Activated gamma-delta T cell treated with Interleukin-2 at 50 U/mL for 16 hours (primary cell): ENCODE measurements around the gene OLFM2.
"Not testable (repeated sequence)": the region's sequence is repeated elsewhere in the genome, so short reads cannot be mapped to it uniquely, and the experiment has no call there.

ENCODE experiments used
- DNase-seq: peaks from one replicate; pipeline ENCODE4 v3.0.0-alpha.2; 2020

Gene OLFM2

GRCh38 chr19:9936326-9937000 lies at the start of gene OLFM2:
Gene OLFM2, minus strand, starts transcription at chr19:9936515. Its CDS starts 149 bp downstream, at chr19:9936366.
- no peak for DNase-seq

GRCh38 chr19:9981406-9982260 lies 45.3 kb upstream of the OLFM2 start:
- no peak for DNase-seq

DNA sequence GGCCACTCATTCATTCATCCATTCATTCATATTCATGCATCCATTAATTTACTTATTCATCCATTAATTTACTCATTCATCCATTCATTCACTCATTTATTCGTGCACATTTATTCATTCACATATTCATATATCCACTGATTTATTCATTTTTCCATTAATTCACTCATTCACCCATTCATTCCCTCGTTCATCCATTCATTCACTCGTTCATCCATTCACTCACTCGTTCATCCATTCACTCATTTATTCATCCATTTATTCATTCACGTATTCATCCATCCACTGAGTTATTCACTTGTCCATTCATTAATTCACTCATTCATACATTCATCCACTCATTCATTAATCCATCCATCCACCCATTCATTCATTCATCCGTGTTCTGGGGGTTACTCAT lies 35.8 kb upstream of the OLFM2 start:
- DNase-seq: no peak

DNA sequence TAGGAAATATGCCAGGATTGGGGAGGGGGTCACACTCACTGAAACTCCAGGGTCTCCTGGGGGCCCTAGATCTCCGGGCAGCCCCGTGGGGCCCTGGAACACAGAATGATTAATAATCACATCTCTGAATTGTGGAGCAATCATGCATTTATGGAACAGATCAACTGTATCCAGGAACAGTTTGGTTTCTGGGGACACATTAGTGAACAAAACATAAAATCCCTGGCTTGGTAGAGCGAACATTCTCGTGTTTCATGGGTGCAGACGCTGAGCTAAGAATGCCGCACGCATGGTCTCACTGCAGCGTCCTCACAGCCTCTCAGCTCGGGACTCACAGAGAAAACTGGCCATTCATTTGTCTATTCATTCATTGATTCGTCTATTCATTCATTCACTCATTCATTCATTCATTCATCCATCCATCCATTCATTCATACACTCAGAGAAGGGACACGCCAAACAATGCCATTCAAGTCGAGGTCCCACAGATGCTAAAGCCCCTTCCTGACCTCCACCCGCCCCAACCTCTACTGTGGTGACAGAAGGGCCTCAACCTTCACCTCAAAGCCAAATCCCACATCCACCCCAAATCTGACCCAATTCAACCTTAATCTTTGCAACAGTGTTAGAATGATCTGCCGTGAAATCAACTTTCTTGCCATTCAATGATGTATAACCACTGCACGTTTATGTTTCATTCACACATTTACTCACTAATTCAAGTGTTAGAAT lies 35.0 kb upstream of the OLFM2 start:
- DNase-seq: no peak

GRCh38 chr19:9970481-9970880 lies 34.2 kb upstream of the OLFM2 start:
- no peak for DNase-seq

GRCh38 chr19:9969688-9969975 lies 33.3 kb upstream of the OLFM2 start:
- DNase-seq: no peak

- DNase-seq: no peak
These were observed 32.7 kb upstream of the OLFM2 start for GRCh38 chr19:9968820-9969687.

DNA sequence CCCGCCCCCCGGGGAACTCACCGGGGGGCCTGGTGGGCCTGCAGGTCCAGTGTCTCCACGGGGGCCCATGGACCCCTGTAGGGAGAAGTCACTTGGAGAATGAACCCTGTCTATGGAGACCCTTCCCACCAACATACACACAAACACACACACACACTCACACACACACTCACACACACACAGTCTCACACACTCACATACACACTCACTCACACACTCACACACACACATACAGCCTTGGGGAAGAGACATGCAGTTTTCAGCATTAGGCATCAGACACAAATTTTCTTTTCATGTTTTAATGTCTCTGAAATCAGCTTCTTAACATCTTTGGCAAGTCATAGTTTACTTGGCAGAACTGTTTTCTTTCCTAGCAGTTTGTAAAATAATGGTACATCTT lies 31.0 kb upstream of the OLFM2 start:
- no peak for DNase-seq

DNA sequence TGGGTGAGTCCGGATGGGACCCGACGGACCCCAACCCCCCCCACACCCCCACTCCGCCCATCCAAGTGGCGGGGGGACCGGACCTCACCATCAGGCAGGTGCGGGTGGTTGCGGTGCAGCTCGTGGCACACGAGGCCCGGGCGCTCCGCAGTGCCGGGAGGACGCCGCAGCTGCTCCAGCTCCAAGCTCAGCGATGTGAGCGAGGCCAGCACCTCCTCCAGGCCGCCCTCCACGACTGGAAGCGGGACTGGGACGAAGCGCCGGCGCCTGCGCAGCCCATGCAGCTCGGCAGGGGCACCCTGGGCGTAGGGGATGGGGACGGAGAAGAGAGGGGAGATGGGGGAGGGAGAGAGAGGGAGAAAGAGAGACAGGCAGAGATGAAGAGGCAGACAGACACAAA lies 30.1 kb upstream of the OLFM2 start:
- DNase-seq: no peak

GRCh38 chr19:9966024-9966423 lies 29.7 kb upstream of the OLFM2 start:
- no peak for DNase-seq

DNA sequence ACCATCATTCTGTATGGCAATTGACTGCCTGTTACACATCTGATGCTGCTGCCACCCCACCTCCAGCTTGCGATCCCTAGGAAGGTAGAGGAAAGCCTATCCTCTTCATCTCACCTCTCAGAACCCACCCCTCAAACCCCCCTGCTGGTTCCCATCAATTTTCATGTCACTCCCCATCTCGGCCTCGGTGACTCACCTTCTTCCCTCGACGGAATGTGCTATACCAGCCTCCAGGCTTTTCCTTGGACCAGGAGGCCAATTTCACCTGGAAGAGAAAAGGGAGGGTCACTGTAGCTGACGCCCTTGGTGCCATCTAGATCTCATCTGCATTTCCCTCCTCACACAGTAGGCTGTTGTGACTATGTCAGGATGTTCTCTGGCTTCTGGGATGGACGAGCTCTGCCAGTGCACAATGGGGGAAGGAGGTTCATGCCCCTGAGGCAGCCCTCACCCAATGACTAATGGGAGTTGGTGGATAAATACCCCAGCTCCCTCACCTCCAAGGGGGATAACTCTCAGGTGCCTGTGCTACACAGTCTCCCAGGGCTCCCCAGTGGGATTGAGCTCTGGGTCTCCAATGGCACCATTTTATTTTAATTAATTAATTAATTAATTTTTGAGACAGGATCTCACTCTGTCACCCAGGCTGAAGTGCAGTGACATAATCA lies 26.4 kb upstream of the OLFM2 start:
- no peak for DNase-seq

- no peak for DNase-seq
These were observed 24.8 kb upstream of the OLFM2 start for GRCh38 chr19:9961103-9961502.

DNA sequence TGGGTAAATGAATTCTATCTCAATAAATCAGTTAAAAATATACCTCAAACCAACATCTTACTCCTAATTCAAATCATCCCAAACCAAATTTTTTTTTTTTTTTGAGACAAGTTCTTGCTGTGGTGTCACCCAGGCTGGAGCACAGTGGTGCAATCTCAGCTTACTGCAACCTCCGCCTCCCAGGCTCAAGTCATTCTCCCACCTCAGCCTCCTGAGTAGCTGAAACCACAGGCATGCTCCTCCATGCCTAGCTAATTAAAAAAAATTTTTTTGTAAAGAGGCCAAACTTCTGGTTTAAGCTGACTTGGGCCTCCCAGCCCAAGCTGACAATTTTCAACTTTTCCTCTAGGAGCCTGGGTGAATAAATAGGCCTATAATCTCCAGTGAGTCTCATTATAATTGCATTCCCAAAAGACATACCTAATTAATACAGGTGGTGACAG lies 22.1 kb upstream of the OLFM2 start:
- no peak for DNase-seq

DNA sequence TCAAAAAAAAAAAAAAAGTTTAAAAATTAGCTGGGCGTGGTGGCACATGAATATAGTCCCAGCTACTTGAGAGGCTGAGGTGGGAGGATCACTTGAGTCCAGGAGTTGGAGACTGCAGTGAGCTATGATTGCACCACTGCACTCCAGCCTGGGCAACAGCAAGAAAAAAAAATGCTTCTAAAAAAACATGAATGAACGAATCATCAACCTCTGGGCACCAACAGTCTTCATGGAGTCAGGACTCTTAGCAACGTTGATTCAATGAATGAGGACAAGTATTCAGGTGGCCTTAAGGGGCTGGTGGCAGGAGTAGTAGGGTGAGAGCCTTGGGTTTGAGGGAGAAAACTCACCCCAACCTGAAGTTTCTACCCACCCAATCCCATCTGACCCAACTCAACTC lies 20.6 kb upstream of the OLFM2 start:
- DNase-seq: no peak

DNA sequence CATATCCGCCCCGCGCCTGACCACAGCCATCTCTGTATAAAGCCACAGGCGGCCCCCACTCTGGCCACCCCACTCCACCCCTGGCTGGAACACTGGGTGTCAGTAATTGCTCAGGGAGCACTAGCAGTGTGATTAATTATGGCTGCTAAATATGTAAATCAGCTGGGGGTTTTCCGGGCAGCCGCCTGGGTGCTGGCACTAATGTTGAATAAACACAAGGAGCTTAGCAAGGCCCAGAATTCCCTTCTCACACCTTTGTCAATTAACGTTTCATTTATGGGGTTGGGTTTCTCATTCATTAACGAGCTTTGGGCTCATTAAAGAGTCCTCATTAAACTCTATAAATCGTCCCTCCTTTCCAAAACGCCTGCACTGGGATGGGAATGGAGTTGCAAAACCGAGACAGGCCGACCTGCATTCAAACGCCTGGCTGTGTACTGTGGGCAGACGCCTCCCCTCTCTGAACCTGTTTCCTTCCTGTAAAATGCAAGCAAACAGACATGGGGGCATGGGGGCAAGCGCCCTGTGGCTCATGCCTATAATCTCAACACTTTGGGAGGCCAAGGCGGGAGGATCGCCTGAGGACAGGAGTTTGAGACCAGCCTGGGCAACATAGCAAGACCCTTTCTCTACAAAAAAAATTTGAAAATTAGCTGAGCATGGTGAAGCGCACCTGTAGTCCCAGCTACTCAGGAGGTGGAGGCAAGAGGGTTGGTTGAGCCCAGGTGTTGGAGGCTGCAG lies 17.7 kb upstream of the OLFM2 start:
- no peak for DNase-seq

- DNase-seq: no peak
These were observed 16.0 kb upstream of the OLFM2 start for GRCh38 chr19:9952276-9952675.

DNA sequence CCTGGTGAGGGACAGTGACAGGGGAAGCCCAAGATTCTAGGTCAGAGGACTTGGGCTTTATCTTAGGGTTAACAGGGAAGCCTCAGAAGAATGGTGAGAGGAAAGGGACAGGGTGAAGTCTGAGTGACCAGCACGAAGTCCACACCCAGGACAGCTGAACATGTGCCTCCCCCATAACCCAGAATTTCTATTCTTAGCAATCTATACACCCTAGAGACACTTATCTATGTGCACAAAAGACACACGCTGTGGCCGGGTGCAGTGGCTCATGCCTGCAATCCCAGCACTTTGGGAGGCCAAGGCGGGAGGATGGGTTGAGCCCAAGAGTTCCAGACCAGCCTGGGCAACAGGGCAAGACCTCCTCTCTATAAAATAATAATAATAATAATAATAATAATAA lies 11.1 kb upstream of the OLFM2 start:
- no peak for DNase-seq

- DNase-seq: not testable (repeated sequence)
These were observed 10.3 kb upstream of the OLFM2 start for GRCh38 chr19:9946528-9947125.

GRCh38 chr19:9945319-9945966 lies 9.1 kb upstream of the OLFM2 start:
- DNase-seq: no peak

DNA sequence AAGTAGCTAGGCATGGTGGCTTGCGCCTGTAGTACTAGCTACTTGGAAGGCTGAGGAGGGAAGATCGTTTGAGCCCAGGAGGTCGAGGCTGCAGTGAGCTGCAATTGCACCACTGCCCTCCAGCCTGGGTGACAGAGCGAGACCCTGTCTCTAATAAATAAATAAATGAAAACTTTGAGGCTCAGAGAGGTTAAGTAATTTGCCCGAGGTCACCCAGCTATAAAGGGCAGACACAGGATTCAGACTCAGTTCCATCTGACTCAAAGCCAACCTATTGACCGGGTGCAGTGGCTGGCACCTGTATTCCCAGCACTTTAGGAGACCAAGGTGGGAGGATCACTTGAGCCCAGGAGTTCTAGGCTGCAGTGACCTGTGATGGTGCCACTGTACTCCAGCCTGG lies 7.4 kb upstream of the OLFM2 start:
- DNase-seq: no peak

DNA sequence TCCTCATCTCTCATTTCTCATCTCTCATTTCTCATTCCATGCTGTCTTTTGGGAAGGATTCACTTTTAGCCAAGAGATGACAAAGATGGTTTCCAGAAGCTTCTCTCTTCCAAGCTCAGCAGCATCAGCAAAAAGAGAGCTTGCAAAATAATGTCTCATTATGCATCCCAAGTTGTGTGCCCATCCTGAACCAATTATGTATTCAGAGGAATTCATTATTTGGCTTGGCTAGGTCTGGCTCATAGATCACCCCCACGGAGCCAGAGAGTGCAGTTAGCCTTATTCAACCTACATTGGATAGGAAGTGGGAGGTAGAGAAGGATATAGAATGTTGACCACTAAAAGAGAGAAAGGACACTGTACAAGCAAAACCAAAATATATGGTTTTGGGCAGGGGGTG lies 5.4 kb upstream of the OLFM2 start:
- no peak for DNase-seq
